ENCODE results near the gene WDR74.
A peak's percentile ranks its signal among the peaks of the same experiment; 100 is the strongest.
"Not testable (repeated sequence)": the region's sequence is repeated elsewhere in the genome, so short reads cannot be mapped to it uniquely, and the experiment has no call there.

Gene WDR74

GRCh38 chr11:62840721-62841360 is 1.5 kb upstream of the WDR74 start:
- DNase-seq: peak; percentile 57

- DNase-seq: no peak
These were observed 4.1 kb downstream of the WDR74 start for GRCh38 chr11:62835336-62835735.

GRCh38 chr11:62832336-62833234 is 6.8 kb downstream of the WDR74 start, which contains the start of gene TEX54:
TSS of gene TEX54 (minus strand) at chr11:62832841.
- DNase-seq: no peak

- peak; percentile 97 for DNase-seq
These were observed 7.7 kb downstream of the WDR74 start, which contains the start of gene STX5 for GRCh38 chr11:62831520-62832335. TSS of gene STX5 (minus strand) at chr11:62832051. CDS start at chr11:62831243, 808 bp downstream.

- DNase-seq: no peak
These were observed 8.4 kb downstream of the WDR74 start for GRCh38 chr11:62830904-62831519.

- DNase-seq: not testable (repeated sequence)
These were observed 11.3 kb downstream of the WDR74 start for GRCh38 chr11:62828130-62828529.

- DNase-seq: no peak
These were observed 15.7 kb downstream of the WDR74 start for GRCh38 chr11:62823677-62824076.

GRCh38 chr11:62817129-62817528 is 22.3 kb downstream of the WDR74 start:
- DNase-seq: no peak

GRCh38 chr11:62816557-62816956 is 22.8 kb downstream of the WDR74 start:
- no peak for DNase-seq

- no peak for DNase-seq
These were observed 27.7 kb downstream of the WDR74 start for GRCh38 chr11:62811659-62812058.

- no peak for DNase-seq
These were observed 28.6 kb downstream of the WDR74 start for GRCh38 chr11:62810748-62811147.

- DNase-seq: no peak
These were observed 32.7 kb downstream of the WDR74 start for GRCh38 chr11:62806611-62807121.

GRCh38 chr11:62805961-62806441 is 33.4 kb downstream of the WDR74 start:
- no peak for DNase-seq

- peak; percentile 92 for DNase-seq
These were observed 34.1 kb downstream of the WDR74 start, which contains the start of gene NXF1 for GRCh38 chr11:62805076-62805892. TSS of gene NXF1 (minus strand) at chr11:62805440. CDS start at chr11:62805356, 84 bp downstream.

- DNase-seq: no peak
These were observed 34.9 kb downstream of the WDR74 start for GRCh38 chr11:62804310-62805075.

- no peak for DNase-seq
These were observed 38.3 kb downstream of the WDR74 start for GRCh38 chr11:62801071-62801470.

- DNase-seq: no peak
These were observed 39.9 kb downstream of the WDR74 start for GRCh38 chr11:62799486-62799885.

- DNase-seq: no peak
These were observed 43.1 kb downstream of the WDR74 start for GRCh38 chr11:62796281-62796680.

GRCh38 chr11:62794201-62794775 is 45.1 kb downstream of the WDR74 start:
- DNase-seq: no peak

- DNase-seq: no peak
These were observed 47.2 kb downstream of the WDR74 start for GRCh38 chr11:62792202-62792575.

All from NCI-H2029 (cell line).